IPS-18c (cell line): ENCODE results near the gene IKBKE.

ENCODE experiments used
- H3K4me3 ChIP-seq: 2 replicates; pipeline ENCODE4 v1.7.0; 2013; ENCODE audit warnings: low read depth, mild to moderate bottlenecking, low read length, moderate library complexity; ENCODE audit not compliant: insufficient read depth
- H3K9me3 ChIP-seq: one replicate; pipeline ENCODE4 v1.6.1; 2013; ENCODE audit warnings: mild to moderate bottlenecking, low read length, moderate library complexity; ENCODE audit not compliant: control insufficient read depth, insufficient read depth

Gene IKBKE

DNA sequence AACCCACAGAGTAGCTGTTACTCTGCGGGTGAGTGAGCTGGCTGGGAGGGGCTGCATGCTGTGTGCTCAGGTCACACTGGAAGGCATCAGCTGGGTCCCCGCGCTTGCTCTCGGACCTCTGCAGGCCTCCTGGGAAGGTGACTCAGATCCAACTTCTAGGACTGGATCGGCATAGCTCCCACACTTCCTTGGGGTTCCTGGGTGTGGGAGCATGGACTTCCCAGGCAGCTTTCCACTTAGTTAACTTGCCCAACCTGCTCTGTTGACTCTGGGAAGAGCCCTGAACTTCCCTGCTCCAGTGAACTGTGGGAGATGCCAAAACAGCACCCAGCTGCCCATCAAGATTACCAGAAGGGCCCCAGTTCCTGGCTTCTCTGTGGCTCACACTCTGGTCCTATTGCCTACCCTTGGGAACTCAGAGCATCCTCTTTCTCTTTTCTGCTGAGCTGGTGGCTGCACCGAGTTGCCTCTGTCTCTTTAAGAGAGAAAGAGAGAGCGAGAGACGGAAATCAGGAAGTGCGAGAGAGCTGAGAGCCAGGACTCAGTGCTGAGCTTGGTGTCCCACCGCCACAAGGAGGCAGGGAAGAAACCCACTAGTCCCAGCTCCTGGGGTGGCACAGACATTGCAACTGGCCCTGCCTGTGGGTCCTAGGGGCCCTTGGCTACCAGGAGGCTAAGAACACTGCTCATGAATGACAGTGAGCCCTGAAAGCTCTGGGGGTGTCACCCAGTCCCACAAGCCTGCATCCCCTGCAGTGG is at the start of gene IKBKE:
Gene IKBKE (plus strand): TSS at position 544 of the 759 bp plus-strand sequence. CDS start 2,752 bp downstream, outside the sequence.
- H3K9me3 ChIP-seq, result no peaks in the 10 kb centered on the region
- H3K4me3 ChIP-seq, result peak within 1 kb of the TSS; percentile 61

DNA sequence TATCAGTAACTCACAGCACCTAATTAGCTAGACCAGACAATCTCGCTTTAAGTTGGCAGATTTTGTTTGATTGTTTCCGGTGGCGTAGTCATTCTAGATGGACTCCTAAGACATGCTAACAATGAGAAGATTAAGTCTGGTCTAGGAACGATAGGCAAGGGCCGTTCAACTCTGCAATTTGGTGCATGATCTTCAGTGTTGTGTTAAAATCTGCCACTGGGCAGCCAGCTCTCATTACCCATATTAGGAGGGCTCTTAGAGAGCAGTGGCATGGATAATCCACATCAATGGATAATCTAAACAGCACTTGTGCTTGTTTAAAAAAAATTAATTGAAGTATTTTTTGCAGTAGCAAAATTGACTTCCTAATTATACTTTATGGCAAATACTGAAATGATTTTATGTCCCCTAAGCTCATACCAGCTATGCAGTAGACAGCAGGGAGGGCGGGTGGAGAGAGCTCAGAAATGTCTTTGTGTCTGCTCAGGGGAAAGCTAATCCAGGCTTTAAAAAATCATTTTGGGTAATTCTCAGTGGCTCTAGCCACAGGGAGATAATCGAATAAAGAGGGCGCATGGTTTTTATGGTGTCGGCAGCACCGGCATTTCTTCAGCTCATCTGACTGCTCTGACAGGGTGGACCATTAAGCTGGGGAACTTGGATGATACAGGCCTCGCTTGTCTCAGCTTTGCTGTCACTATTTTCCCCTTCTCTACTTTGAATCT is 48.5 kb upstream of the IKBKE start:
- Histone ChIP-seq H3K4me3 (no peak overlapping the region), H3K9me3 (peaks cover 2% of the 10 kb centered on the region)

DNA sequence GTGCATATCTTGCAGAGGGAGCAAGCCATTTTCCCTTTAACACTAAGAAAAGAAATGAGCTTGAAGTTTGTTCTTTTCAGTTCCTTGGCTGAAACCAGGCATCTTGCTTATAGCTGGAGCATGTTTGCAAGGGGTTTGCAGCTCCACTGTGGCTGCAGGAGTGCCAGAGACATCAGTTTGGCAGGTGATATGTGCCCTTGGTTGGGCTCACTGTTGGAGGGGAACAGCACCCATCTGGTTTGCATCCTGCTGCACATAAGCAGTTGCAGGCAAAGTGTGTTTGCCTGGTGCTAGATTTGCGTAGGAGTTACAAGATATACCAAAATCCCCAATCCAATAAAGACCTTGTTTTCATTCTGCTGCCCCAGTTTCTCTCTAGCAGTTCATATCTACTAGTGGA is 47.8 kb upstream of the IKBKE start:
- Histone ChIP-seq H3K4me3 (no peak overlapping the region), H3K9me3 (peaks cover 2% of the 10 kb centered on the region)

DNA sequence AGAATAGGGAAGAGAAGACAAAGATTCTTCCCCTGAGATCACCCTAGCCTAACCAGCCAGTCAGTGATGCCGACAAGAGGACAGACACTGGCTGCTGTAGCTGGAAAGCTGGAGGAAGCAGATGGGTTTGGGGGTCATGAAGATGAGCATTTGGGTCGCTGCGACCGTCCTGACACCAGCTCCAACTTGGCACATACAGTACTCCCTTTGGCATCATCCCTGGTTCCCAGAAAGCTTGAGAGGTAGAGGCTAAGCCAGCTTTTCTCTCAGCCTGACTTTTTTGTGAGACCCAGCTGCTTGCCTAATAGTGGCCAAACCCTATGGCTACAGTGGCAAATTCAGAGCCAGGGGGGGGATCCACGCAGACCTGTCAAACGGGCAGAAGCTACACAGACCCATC is 43.0 kb upstream of the IKBKE start:
- Histone ChIP-seq H3K4me3 (no peak overlapping the region), H3K9me3 (no peaks in the 10 kb centered on the region)

DNA sequence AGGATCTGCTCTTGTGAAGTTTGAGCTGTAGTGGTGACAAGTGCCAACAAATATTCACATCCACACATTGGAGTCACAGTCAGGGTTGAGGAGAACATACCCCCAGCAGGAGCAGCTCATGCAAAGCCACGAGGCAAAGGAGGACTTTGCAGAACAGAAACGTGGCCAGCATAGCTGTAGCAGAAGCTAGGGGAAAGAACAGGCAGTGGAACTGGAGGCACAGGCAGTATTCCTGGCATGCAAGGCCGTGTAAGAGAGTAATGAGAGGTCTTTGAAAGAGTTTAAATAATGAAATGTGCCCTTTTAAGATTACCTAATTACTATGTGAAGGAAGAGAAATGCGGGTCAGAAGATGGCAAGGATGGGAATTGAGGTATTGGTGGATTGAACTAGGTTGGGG is 40.9 kb upstream of the IKBKE start:
- no peaks in the 10 kb centered on the region for H3K9me3 ChIP-seq
- H3K4me3 ChIP-seq, result no peak overlapping the region

DNA sequence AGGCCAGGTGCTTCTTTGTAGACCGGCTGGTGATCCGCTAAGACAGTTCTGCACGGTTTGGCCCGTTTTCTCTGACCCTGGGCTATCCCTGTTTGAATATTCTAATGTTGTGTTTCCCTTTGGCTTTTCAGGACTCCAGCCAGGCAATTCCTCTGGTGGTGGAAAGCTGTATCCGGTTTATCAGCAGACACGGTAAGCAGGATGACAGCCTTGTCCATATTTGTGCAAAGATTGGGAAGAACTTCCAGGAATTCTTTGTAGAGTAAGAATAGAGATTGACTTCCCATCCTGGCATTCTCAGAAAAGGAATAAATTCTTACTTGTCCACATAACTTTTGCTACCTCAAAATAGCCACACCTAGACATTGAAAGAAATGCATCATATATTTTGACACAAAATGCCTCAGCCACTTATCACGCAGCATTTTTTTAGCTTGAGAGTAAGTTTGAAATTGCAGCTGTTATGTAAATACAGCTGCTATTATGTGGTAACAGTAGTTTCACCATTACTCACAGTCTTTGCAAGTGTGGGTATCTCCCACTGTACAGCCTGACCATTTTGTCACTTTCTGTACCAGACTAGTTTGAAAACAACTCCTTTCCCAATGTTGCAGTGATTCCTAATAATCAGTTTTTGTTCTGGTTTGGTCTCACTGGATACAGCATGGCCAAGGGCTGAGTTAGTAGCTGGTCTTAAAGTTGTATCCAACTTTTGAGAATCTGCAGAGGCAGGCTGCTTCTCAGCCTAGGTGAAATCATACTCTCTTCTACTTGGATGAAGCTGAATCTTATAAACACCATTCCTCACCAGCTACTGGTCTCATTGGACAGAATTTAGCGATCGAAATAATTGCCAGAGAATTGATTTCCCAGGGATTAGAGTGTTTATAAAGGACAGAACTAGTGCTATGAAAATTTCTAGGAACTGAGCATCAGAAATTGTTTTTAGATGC is 40.0 kb upstream of the IKBKE start:
- H3K4me3 ChIP-seq, result no peak overlapping the region
- no peaks in the 10 kb centered on the region for H3K9me3 ChIP-seq

DNA sequence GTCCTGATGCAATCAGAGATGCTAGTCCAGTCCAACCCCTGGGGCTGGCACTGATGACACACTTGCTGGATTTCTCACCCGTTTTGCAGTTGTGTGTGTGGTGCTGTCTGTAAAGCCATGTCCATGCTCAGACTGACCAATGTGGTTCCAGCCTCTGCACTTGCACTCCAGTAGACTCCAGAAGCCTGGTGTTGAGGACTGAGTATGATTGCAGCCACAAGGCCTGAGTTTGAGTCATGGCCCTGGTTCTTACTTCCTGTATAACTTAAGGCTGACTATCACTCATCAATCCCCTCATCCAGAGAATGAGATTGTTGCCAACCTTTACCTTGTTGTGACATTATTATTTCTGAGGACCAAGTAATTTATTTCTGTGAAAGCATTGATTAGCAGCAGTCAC is 34.8 kb upstream of the IKBKE start:
- no peak overlapping the region for H3K4me3 ChIP-seq
- no peaks in the 10 kb centered on the region for H3K9me3 ChIP-seq

DNA sequence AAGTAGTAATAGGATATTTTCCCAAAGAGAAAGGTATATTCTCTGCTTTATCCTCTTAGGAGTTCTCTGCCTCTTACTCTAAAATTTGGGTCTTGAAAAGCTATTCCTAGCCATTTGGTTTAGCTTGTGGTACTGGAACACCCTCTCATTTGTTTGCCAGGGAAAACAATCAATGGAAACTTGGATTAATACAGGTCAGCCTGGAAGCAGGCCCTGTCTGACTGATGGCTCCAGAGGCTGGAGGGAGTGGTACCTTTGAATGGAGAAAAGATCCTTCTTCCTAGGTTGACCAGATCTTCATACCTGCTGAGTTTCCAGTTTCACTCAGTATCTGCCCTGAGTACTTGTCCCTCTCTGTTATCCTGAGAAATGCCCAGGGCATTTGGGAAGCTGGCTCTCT is 31.7 kb upstream of the IKBKE start:
- Histone ChIP-seq H3K4me3 (no peak overlapping the region), H3K9me3 (no peaks in the 10 kb centered on the region)

DNA sequence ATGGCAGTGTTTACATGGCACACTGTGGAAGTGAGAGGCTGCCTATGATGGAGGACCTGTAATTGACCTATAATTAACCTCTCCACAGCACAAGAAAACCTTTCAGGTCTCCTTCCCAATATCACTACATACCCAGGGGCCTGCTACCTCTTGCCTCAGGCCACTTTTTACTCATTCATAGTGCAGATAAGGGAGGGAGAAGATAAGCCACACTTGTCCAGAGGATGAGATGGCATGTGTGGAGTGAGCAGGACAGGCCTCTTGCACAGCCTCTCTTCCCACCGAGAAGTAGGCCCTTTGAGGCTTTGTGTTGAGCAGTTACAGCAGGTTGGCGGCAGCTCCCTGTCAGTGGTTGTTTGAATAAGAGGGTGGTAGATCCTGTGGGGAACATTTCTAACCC is 31.1 kb upstream of the IKBKE start:
- H3K4me3 ChIP-seq, result no peak overlapping the region
- no peaks in the 10 kb centered on the region for H3K9me3 ChIP-seq

DNA sequence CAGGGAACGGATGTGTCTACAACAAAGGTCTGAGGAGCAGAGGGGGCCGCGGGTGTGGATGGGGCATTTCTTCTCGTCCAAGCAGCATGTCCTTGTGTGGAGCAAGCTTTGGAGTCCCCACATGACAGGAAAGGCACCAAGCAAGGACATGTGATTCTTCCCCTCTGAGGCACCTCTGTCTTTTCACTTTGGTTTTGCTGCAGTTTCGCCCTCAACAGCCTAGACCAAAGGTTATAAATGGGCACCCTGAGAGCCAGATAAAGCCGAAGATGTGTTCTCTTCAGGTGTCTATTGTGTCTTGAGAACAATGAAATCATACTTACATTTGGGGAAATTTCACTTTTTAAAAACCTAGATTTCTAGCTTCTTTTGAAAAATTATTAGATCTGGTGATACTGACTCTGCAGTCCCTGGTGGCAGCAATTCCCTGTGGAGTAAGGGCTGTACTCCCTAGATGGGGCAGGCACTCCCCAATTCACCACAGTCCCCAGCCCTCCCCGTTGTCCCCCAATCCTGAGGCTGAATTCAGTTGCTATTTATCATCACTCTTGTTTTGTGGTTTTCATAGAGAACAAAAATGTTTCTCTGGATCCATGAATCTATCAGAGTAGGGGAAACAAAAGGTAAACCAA is 28.8 kb upstream of the IKBKE start:
- H3K9me3 ChIP-seq, result no peaks in the 10 kb centered on the region
- H3K4me3 ChIP-seq, result no peak overlapping the region

DNA sequence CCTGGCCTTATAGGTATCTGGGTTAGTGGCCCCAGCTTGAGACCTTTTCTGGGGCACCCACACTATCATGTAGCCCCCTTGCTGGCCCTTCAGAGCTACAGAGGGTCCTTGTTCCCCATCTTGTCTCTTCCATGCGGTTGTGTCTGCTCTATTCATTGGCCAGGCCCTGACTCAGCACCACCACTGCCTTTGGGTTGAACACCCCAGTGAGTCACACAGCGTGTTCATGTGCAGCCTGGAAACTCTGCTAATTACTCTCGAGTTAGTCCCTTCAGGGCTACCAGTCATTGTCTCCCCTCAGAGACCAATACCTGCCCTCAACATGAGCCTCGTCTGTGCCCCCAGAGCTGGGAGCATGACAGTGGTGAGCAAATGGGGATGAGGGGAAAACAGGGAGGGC is 28.2 kb upstream of the IKBKE start:
- no peak overlapping the region for H3K4me3 ChIP-seq
- H3K9me3 ChIP-seq, result no peaks in the 10 kb centered on the region

DNA sequence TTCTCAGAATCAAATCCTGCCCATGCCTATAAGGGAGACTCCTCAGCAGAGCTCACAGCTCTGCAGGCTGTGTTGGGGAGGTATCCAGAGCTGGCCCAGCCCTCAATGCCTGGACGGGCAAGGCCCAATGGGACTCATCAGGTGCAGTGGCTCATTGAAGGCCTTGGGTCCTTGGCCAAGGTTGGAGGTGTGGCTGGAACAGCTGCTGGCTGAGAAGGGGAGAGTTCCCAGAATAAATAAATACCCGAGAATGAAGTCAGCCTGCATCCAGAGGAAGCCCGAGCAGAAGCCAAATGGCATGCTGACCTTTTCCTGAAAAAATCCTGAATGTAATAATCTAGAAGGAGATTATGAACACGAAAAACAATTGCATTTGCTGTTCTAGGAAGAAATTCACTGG is 25.2 kb upstream of the IKBKE start:
- Histone ChIP-seq H3K4me3 (no peak overlapping the region), H3K9me3 (no peaks in the 10 kb centered on the region)

DNA sequence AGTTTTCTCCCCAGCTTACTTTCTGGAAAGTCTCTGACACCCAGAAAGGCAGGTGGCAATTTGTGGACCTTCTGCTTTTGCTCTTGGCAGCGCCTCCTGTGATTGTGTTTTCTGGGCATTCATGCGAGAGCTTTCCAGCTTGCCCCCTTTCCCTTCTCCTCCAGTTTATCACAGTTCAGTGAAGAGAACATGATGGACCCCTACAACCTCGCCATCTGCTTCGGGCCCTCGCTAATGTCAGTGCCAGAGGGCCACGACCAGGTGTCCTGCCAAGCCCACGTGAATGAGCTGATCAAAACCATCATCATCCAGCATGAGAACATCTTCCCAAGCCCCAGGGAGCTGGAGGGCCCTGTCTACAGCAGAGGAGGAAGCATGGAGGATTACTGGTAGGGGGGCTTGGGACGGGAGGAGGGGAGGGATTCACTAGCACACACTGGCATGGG is 24.3 kb upstream of the IKBKE start:
- H3K9me3 ChIP-seq, result no peaks in the 10 kb centered on the region

DNA sequence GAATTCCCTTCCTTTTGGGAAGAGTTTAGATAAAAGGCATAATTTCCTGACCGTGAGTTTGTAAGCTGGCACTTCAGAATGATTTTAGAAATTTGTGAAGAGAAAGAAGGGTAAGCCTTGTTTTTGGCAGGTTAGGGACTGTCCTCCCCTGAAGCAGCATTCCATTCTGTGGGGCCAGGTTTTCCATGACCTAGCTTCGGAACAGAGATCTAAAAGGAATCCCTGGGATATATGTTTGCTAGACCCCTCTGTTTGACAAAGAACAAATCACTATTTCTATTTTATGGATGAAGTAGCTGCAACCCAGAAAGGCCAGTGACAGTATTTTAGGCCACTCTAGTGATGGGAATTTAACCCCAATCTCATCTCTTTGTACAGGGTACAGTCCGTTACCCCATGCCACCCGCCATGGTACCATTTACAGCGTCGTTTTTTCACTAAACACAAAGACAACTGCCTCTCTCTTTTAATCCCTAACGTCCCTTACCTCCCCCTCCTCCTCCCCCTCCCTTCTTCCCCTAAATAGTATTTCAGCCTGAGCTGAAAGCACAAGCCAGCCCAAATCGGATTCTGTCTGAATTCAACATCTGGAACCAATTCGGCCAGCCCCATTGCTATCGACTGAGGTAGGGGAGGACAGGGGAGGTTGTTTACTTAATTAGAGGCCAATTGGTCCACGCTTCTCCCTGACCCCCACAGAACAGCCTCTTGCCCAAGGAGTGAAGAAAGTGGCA is 23.4 kb upstream of the IKBKE start:
- H3K4me3 ChIP-seq, result no peak overlapping the region

More for the DNA sequence above, 24.3 kb upstream of the IKBKE start:
- no peak overlapping the region for H3K4me3 ChIP-seq

DNA sequence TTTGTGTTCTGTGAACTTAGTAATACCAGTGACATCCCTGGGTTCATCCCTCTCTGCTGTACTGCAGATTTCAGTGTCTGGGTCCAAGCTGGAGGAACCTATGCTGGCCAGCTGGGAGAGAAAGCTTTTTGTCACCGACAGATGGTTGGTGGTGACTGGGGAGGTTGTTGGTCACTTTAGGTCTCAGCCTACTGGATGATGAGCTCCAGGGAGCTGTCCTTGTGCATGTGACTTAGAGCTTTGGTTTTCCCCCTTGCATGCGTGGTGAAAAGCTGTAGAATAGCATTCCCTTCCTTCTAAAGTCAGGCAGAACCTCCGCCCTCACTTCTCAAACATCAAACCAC is 22.9 kb upstream of the IKBKE start:
- H3K9me3 ChIP-seq, result no peaks in the 10 kb centered on the region
- no peak overlapping the region for H3K4me3 ChIP-seq

More for the DNA sequence above, 23.4 kb upstream of the IKBKE start:
- H3K9me3 ChIP-seq, result no peaks in the 10 kb centered on the region

DNA sequence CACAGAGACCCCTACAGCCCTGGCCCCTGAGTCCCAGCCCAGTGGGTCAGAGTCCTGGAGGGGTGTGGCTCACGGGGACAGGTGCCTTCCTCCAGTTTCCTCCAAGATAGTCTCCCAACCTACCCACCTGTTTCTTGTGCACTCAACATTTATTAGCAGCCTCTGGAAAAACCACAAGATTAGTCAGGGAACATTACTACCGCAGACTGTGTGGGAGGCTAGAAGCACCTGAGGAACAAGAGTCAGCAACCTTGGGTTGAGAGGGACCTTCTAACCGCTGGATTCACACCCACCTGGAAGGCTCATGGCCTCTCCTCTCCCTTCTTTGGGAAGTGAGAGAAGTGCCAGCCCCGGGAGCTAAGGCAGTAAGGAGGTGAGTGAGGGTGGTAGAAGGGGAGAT is 22.5 kb upstream of the IKBKE start:
- no peak overlapping the region for H3K4me3 ChIP-seq
- no peaks in the 10 kb centered on the region for H3K9me3 ChIP-seq

DNA sequence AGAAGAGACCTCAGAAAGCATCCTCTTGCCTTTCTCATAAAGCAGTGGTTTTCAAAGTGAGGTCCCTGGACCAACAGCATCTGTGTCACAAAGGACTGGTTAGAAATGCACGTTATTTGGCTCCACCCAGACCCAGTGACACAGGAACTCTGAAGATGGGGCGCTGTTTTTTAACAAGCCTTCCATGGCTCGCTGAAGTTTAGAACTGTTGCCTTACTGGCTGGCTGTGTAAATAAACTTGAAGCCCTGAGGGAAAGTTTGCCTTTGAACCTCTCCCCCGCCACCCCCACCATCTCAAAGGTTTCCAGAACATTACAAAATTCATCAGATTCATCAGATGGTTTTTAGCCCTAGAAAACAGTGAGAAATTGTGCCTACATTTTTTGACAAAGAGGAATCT is 21.8 kb upstream of the IKBKE start:
- Histone ChIP-seq H3K9me3 (no peaks in the 10 kb centered on the region), H3K4me3 (no peak overlapping the region)
